GM19438 (cell line): ENCODE measurements around the gene KIFC1.
A peak's percentile ranks its signal among the peaks of the same experiment; 100 is the strongest.

ENCODE experiments used
- ATAC-seq: cut with Tn5 transposase; IDR thresholded peaks from one replicate; pipeline ENCODE4 v1.9.1; 2021; ENCODE audit warnings: low read depth; ENCODE audit not compliant: unreplicated experiment

The KIFC1 gene

GRCh38 chr6:33410050-33410710, 18.6 kb downstream of the KIFC1 start:
- peak; percentile 71 for ATAC-seq

GRCh38 chr6:33410711-33411631, 19.3 kb downstream of the KIFC1 start, which contains the start of gene PHF1:
TSS of gene PHF1 (plus strand) at chr6:33411014. CDS start at chr6:33412264, 1,250 bp downstream.
- peak; percentile 33 for ATAC-seq

GRCh38 chr6:33411632-33412005, 20.0 kb downstream of the KIFC1 start:
- no peak for ATAC-seq

- no peak for ATAC-seq
These were observed 20.8 kb downstream of the KIFC1 start for GRCh38 chr6:33412140-33413009.

GRCh38 chr6:33413241-33414120, 21.9 kb downstream of the KIFC1 start:
- ATAC-seq: no peak

GRCh38 chr6:33414592-33415271, 23.1 kb downstream of the KIFC1 start:
- ATAC-seq: no peak

GRCh38 chr6:33415831-33416230, 24.2 kb downstream of the KIFC1 start:
- ATAC-seq: no peak

GRCh38 chr6:33416386-33417127, 24.9 kb downstream of the KIFC1 start:
- ATAC-seq: no peak

- ATAC-seq: no peak
These were observed 25.7 kb downstream of the KIFC1 start for GRCh38 chr6:33417128-33417902.

GRCh38 chr6:33417903-33418689, 26.5 kb downstream of the KIFC1 start, which contains the start of gene CUTA:
TSS of gene CUTA (minus strand) at chr6:33418107. CDS start at chr6:33418000, 107 bp downstream.
- peak; percentile 87 for ATAC-seq

GRCh38 chr6:33418690-33419291, 27.2 kb downstream of the KIFC1 start:
- ATAC-seq: no peak

GRCh38 chr6:33419580-33420490, 28.2 kb downstream of the KIFC1 start, which contains the start of gene SYNGAP1:
TSS of gene SYNGAP1 (plus strand) at chr6:33420065. CDS start at chr6:33420265, 200 bp downstream.
- ATAC-seq: no peak

- no peak for ATAC-seq
These were observed 29.1 kb downstream of the KIFC1 start for GRCh38 chr6:33420491-33421343.

GRCh38 chr6:33421344-33421643, 29.7 kb downstream of the KIFC1 start:
- no peak for ATAC-seq

- ATAC-seq: no peak
These were observed 32.2 kb downstream of the KIFC1 start for GRCh38 chr6:33423777-33424176.
